Dermis microvascular lymphatic vessel endothelial cell (primary cell): ENCODE data around the gene ADAM22. TPM values are rescaled to one million over a fixed set of nuclear protein-coding genes. Genes with fewer than 3 reads are reported as not detected.

Experiments
- DNase-seq, 2 donors: peaks; one replicate each; pipeline versions ENCODE4 v3.0.0 to v3.0.0-alpha.2; 2010; ENCODE audit warnings: low read depth in 2 of 2
- total RNA-seq: library from RNA; depleted of rRNA; stranded (reverse); fragments of >200 nt; gene quantifications from 2 replicates; pipeline ENCODE4 v1.2.1, GENCODE V29; 2014

ADAM22 gene
- total RNA-seq, 1 donor from 2014 or later: 0.26 TPM

DNA sequence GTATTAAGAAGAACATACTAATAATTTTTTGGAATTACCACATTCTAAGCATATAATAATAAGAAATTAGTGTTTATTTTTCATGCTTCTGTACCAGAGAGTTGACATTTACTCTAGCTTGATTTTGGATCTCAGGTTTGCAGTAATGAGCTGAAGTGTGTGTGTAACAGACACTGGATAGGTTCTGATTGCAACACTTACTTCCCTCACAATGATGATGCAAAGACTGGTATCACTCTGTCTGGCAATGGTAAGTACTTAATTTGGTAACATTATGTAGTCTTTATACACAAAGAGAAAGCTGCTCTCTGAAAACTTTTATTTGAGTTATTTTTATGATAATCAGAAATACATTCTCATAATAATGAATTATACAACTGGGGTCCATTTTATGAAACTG is 231.6 kb downstream of the ADAM22 start:
- no peak for DNase-seq

DNA sequence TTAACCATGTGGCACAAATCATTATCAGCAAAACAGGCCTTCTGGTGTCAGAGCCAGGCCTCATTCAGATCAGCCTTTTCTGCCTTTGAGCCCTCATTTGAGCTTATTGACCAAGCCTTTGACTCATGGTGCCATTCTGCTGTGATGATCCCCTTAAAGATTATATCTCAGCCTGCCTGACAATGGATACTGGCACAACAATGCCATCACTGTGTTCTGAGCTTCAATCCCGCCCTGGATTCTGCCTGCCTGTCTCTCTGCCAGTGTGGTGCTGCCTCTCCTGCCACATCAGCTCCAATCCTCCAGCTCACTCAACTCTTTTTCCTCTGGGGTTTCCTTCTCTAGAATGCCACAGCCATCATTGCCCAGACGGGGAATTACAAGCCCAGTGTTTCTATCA is 233.2 kb downstream of the ADAM22 start:
- no peak for DNase-seq

- DNase-seq: no peak
These were observed 233.7 kb downstream of the ADAM22 start for GRCh38 chr7:88167721-88168120.

DNA sequence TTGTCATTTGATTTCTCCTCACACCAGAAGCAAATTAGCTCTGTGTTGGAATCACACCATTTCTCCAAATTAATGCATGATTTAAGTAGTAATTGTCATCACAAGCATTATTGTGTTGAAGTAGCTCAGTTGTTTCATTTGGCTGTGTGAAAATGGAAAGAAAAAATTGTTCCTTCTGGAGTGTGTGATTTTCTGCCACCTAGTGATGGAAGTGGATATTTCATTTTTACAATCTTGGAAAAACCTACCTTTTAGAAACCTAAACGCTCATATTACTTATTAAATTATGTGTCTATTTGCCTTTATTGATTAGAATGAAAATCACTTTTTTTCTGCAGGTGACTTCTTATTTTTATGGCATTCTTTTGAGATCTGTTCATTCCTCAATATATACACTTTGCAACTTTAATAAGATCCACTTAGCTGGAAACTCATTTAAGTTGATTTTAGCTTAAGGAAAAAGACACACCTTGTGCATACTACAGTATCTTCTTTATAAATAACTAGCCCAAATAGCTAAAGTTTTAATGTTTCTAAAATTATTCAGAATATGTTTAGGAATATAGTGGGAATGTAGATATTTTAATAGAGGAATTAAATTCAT is 235.8 kb downstream of the ADAM22 start:
- peak; percentile 11 to 17 for DNase-seq

- no peak for DNase-seq
These were observed 238.8 kb downstream of the ADAM22 start for GRCh38 chr7:88172842-88173241.

- DNase-seq: no peak
These were observed 242.1 kb downstream of the ADAM22 start for GRCh38 chr7:88176190-88176589.

GRCh38 chr7:88183051-88183450 is 249.0 kb downstream of the ADAM22 start:
- no peak for DNase-seq

DNA sequence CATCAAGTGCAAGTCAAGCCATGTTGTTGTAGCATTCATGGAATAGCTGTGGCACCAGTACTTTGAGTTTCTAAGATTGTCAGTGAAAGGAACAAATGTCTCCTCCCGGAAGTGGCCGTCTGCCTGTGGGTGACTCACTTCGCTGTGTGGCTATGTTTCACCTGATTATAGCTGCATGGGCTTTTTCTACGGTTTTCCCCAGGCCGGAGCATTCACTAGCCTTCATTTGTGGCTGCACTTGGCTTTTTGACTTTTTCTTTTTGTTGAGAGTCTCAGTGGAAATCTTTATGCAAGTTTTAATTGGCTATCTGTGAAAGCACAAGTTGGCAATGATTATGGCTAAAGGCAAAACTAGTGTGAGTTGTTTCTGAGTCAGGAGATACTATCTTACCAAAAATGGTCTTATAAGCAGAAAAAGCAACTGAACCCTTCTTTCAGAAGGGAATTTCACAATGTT is 250.8 kb downstream of the ADAM22 start:
- DNase-seq: peak in 1 of 2 donors; percentile 3

DNA sequence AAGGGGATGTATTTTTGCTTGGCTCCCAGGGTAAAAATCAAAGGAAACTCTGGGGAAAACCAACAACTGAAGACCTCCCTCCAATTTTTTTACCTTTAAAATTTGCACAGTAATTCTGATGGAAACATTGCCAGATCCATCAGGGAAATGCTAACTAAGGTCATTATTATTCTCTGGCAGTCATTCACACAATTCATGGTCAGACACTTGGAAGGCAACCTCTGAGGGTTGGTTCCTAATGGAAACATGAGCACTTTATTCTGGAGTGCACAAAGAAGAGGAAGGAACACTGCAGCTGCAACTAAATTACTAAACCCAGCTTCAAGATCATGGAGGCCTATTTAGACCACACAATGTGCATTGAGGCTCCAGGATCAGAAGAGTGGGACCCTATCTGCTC is 251.6 kb downstream of the ADAM22 start:
- DNase-seq: no peak

- no peak for DNase-seq
These were observed 257.9 kb downstream of the ADAM22 start for GRCh38 chr7:88191911-88192310.

DNA sequence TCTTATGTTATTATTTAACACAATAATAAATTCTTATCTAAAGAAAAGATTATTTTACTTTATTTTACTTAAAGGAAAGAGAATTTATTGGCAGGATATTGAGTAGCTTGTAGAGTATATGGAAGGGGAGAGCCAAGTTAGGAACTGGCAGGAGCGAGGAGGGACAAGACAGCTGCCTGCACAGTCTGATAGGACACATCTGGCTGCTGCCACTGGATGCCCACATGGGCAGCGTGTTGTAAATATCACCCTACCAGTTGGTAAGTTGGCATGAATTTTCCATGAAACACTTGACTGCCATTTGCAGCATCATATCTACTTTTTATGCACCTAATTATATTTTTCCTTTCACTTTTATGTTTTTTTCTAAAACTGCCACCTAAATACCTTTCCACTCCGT is 266.2 kb downstream of the ADAM22 start:
- DNase-seq: no peak

- DNase-seq: no peak
These were observed 266.7 kb downstream of the ADAM22 start for GRCh38 chr7:88200789-88201188.

- no peak for DNase-seq
These were observed 267.3 kb downstream of the ADAM22 start for GRCh38 chr7:88201305-88201704.

DNA sequence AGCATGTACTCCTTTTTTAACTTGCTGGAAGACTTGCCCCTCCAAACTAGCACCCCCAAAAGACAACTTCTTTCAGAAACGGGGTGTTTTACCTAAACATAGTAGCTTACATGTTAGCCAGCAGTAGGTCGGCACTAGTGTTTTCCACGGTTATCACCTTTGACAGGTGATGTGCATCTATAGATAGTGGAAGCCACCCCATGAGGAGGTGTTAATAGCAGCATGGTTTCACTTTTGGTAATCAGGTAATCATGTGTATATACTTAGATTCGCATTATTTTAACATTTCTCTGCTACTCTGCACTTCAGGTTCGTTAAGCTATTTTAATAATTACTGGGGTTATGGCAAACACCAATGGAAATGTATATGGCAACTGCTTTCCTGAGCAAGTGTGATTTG is 268.2 kb downstream of the ADAM22 start:
- DNase-seq: no peak

GRCh38 chr7:88202799-88203198 is 268.7 kb downstream of the ADAM22 start:
- no peak for DNase-seq

GRCh38 chr7:88203401-88203800 is 269.4 kb downstream of the ADAM22 start:
- DNase-seq: no peak

DNA sequence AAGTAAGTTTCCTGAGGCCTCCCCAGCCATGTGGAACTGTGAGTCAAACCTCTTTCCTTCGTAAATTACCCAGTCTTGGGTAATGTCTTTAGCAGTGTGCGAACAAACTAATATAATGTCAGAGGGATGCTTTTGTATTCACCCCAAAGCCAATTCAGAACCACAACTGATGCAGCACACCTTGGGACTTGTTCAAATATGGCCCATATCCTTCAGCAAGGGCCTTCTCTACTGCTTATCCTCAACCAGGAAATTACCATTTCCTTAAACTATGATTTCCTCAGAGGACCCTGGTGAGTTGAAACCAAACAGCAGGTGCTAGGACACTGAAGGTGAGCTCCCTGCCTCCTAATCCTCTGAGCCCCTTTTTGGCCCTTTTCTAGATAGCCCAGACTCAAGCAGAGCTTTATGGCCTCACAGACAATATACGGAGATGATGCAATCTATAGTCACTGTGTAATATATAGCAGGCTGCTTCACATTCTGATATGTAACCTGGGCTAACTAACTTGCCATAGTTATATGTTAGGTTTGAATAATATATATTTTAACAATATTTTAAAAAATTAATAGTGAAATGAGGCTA is 270.6 kb downstream of the ADAM22 start:
- no peak for DNase-seq

- DNase-seq: no peak
These were observed 271.1 kb downstream of the ADAM22 start for GRCh38 chr7:88205179-88205578.

DNA sequence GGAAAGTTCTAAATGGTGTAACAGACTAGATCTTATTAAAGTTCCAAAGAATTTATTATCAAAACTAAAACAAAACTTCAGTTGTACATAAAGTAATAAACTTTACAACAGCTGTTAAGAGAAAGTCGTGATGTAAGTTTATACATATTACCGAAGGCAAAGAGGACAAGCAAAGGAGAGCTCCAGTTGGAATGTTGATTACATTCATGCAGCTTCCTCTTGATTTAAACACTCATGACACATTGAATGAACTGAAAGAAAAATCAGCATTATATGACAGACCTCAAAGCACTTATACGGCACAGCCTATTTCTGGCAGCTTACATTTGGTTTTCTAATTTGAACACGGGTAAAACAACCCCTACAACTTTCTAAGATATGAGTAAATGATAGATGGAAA is 272.2 kb downstream of the ADAM22 start:
- DNase-seq: no peak

- DNase-seq: no peak
These were observed 274.5 kb downstream of the ADAM22 start for GRCh38 chr7:88208521-88208920.

DNA sequence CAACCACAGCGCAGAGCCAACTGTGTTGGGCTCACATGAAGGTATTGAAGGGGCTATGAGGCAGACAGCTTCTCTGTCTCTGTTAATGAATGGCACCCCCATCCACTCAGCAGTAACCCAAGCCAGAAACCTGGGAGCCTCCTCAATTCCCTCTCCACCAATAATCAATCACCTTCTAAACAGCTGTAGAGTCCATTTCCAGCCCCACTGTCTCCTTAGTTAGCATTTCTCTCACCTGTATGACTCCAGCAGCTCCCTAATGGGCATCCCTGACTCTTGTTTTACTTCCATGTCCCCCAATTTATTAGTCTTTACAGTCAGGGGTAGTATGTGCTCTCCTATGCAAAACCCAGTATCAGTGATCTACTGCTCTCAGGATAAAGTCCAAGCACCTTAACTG is 278.9 kb downstream of the ADAM22 start:
- no peak for DNase-seq

GRCh38 chr7:88214456-88214855 is 280.4 kb downstream of the ADAM22 start:
- DNase-seq: no peak

GRCh38 chr7:88215295-88215694 is 281.2 kb downstream of the ADAM22 start:
- no peak for DNase-seq

DNA sequence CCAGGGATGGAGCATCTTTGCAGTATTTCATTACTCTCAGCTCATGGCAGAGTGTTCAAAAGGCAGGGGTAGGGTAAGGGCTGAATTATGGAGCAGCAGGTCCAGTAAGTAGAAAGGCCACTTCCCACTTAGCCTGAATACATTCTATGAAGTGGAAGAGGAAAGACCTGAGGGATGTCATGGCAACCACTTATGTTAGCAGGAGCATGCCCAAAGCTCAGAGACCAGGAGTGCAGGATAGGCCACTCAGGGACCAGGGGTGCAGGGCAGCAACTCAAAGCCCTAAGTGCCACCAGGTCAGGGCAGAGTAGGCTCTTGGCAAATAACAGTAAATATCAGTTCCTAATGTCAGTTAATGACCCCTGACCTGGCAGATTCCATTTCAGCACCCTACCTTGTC is 282.2 kb downstream of the ADAM22 start:
- no peak for DNase-seq
